ENCODE measurements around the gene ZDHHC14.

- TF ChIP-seq POLR2A (IDR thresholded peaks at IDR 0.05), result no peak
- TF ChIP-seq POLR2AphosphoS5 (IDR thresholded peaks at IDR 0.05), result no peak
- TF ChIP-seq CTCF (IDR thresholded peaks at IDR 0.05), result no peak
Measured at GRCh38 chr6:157400676-157401075, 19.7 kb downstream of the ZDHHC14 start.
